ENCODE measurements around the gene CWC15. TPM values are rescaled to one million over a fixed set of nuclear protein-coding genes. Genes with fewer than 3 reads are reported as not detected.

The CWC15 gene
- total and polyA plus RNA-seq, 9 donors: 35.8 to 65.8 (median 56.0) TPM

- peak; percentile 81 to 91 (median 90) for DNase-seq
- H3K4me1 ChIP-seq (ENCODE audit: insufficient read depth): peaks cover 15% of the 10 kb centered on the region
- no peaks in the 10 kb centered on the region for H3K36me3 ChIP-seq
- H3K4me3 ChIP-seq: no peak overlapping the region
- no peaks in the 10 kb centered on the region for H3K27me3 ChIP-seq
- no peaks in the 10 kb centered on the region for H3K9me3 ChIP-seq
- WGBS, 3 donors: 0 to 3% (median 0%) methylated on average over 6 of the region's 6 CpGs
- TF ChIP-seq POLR2A (IDR thresholded peaks at IDR 0.05): no peak
- TF ChIP-seq EP300 (IDR thresholded peaks at IDR 0.05): no peak
- no peak for TF ChIP-seq CTCF (IDR thresholded peaks at IDR 0.05)
- H3K27ac ChIP-seq: peak overlapping the region in 1 of 2 donors; percentile 59
- intact Hi-C loops (cut with DNase I): no loop called here
Measured at GRCh38 chr11:94926698-94927237, 46.6 kb downstream of the CWC15 start.

- TF ChIP-seq POLR2A (IDR thresholded peaks at IDR 0.05): no peak
- TF ChIP-seq CTCF (IDR thresholded peaks at IDR 0.05): no peak
- TF ChIP-seq EP300 (IDR thresholded peaks at IDR 0.05): no peak
- no peak overlapping the region for H3K4me3 ChIP-seq
- H3K36me3 ChIP-seq: no peaks in the 10 kb centered on the region
- no peaks in the 10 kb centered on the region for H3K9me3 ChIP-seq
- peak overlapping the region in 1 of 2 donors; percentile 32 for H3K27ac ChIP-seq
- intact Hi-C loops (cut with DNase I): no loop called here
- peaks cover 15% of the 10 kb centered on the region for H3K4me1 ChIP-seq (ENCODE audit: insufficient read depth)
- no peaks in the 10 kb centered on the region for H3K27me3 ChIP-seq
- no peak for DNase-seq
Measured at GRCh38 chr11:94926271-94926625, 47.1 kb downstream of the CWC15 start.

- no peak for TF ChIP-seq EP300 (IDR thresholded peaks at IDR 0.05)
- TF ChIP-seq CTCF (IDR thresholded peaks at IDR 0.05): no peak
- no peak for TF ChIP-seq POLR2A (IDR thresholded peaks at IDR 0.05)
- Histone ChIP-seq H3K4me1 (ENCODE audit: insufficient read depth) (peaks cover 15% of the 10 kb centered on the region), H3K27me3 (no peaks in the 10 kb centered on the region), H3K4me3 (no peak overlapping the region), H3K27ac (peak overlapping the region in 1 of 2 donors; percentile 32), H3K36me3 (no peaks in the 10 kb centered on the region), H3K9me3 (no peaks in the 10 kb centered on the region)
- DNase-seq: no peak
- intact Hi-C loops (cut with DNase I): no loop called here
- 69 to 75% (median 72%) methylated on average over 7 of the region's 7 CpGs for WGBS, 3 donors
Measured at GRCh38 chr11:94925422-94926270, 47.7 kb downstream of the CWC15 start.

- 41 to 49% (median 45%) methylated on average over 5 of the region's 5 CpGs for WGBS, 3 donors
- H3K4me1 ChIP-seq (ENCODE audit: insufficient read depth): peaks cover 15% of the 10 kb centered on the region
- no peaks in the 10 kb centered on the region for H3K9me3 ChIP-seq
- TF ChIP-seq CTCF (IDR thresholded peaks at IDR 0.05) (no peak), POLR2A (IDR thresholded peaks at IDR 0.05) (no peak), EP300 (IDR thresholded peaks at IDR 0.05) (no peak)
- no peak overlapping the region for H3K4me3 ChIP-seq
- no peaks in the 10 kb centered on the region for H3K36me3 ChIP-seq
- no peak for DNase-seq
- intact Hi-C loops (cut with DNase I): no loop called here
- no peak overlapping the region for H3K27ac ChIP-seq
- no peaks in the 10 kb centered on the region for H3K27me3 ChIP-seq
Measured at GRCh38 chr11:94924612-94925011, 48.7 kb downstream of the CWC15 start.

All from ovary (tissue), 9 donors.